Activated naive CD8-positive, alpha-beta T cell treated with anti-CD3 and anti-CD28 coated beads for 36 hours (primary cell): ENCODE measurements around the gene ODAD3. TPM values are rescaled to one million over a fixed set of nuclear protein-coding genes. Genes with fewer than 3 reads are reported as not detected.
A peak's percentile ranks its signal among the peaks of the same experiment; 100 is the strongest.
"Not testable (repeated sequence)": the region's sequence is repeated elsewhere in the genome, so short reads cannot be mapped to it uniquely, and the experiment has no call there.

Experiments
- DNase-seq: peaks from one replicate; pipeline ENCODE4 v3.0.0; 2021
- H3K27ac Mint-ChIP-seq: one replicate; pipeline ENCODE4 v1.8.0; 2022; ENCODE audit warnings: mild to moderate bottlenecking, moderate library complexity, mixed read lengths
- H3K27me3 Mint-ChIP-seq: one replicate; pipeline ENCODE4 v1.8.0; 2022; ENCODE audit warnings: mild to moderate bottlenecking, mixed read lengths
- H3K36me3 Mint-ChIP-seq: one replicate; pipeline ENCODE4 v1.8.0; 2021; ENCODE audit warnings: mild to moderate bottlenecking, mixed read lengths
- H3K4me1 Mint-ChIP-seq: one replicate; pipeline ENCODE4 v1.8.0; 2021; ENCODE audit warnings: mixed read lengths
- H3K4me3 Mint-ChIP-seq: one replicate; pipeline ENCODE4 v1.8.0; 2022; ENCODE audit warnings: mild to moderate bottlenecking, moderate library complexity, mixed read lengths
- H3K9me3 Mint-ChIP-seq: one replicate; pipeline ENCODE4 v1.8.0; 2022; ENCODE audit warnings: mixed read lengths
- total RNA-seq, 2 experiments: library from RNA; stranded (reverse); gene quantifications; one replicate each; pipeline ENCODE4 v1.2.3, GENCODE V29; 2021

The ODAD3 gene
- total RNA-seq, 2 experiments from 2014 or later: 0.27 to 0.32 TPM

- DNase-seq: no peak
- no peak overlapping the region for H3K27ac Mint-ChIP-seq
- H3K27me3 Mint-ChIP-seq: peaks cover 7% of the 10 kb centered on the region
- H3K4me1 Mint-ChIP-seq: no peaks in the 10 kb centered on the region
- H3K4me3 Mint-ChIP-seq: no peak overlapping the region
- H3K9me3 Mint-ChIP-seq: no peaks in the 10 kb centered on the region
- peaks cover 2% of the 10 kb centered on the region for H3K36me3 Mint-ChIP-seq
These were observed 17.1 kb upstream of the ODAD3 start for GRCh38 chr19:11451871-11452619.

GRCh38 chr19:11451327-11451870 lies 16.5 kb upstream of the ODAD3 start:
- H3K27ac Mint-ChIP-seq: no peak overlapping the region
- no peaks in the 10 kb centered on the region for H3K4me1 Mint-ChIP-seq
- H3K27me3 Mint-ChIP-seq: peaks cover 7% of the 10 kb centered on the region
- H3K36me3 Mint-ChIP-seq: peaks cover 4% of the 10 kb centered on the region
- H3K9me3 Mint-ChIP-seq: no peaks in the 10 kb centered on the region
- no peak overlapping the region for H3K4me3 Mint-ChIP-seq
- DNase-seq: no peak

- H3K9me3 Mint-ChIP-seq: no peaks in the 10 kb centered on the region
- peaks cover 4% of the 10 kb centered on the region for H3K36me3 Mint-ChIP-seq
- no peak for DNase-seq
- no peak overlapping the region for H3K4me3 Mint-ChIP-seq
- H3K4me1 Mint-ChIP-seq: no peaks in the 10 kb centered on the region
- no peak overlapping the region for H3K27ac Mint-ChIP-seq
- peaks cover 7% of the 10 kb centered on the region for H3K27me3 Mint-ChIP-seq
These were observed 15.8 kb upstream of the ODAD3 start for GRCh38 chr19:11450570-11451326.

GRCh38 chr19:11448923-11449554 lies 14.1 kb upstream of the ODAD3 start:
- H3K27ac Mint-ChIP-seq: peak overlapping the region; percentile 38
- peaks cover 4% of the 10 kb centered on the region for H3K36me3 Mint-ChIP-seq
- no peak for DNase-seq
- peaks cover 4% of the 10 kb centered on the region for H3K27me3 Mint-ChIP-seq
- H3K4me3 Mint-ChIP-seq: no peak overlapping the region
- no peaks in the 10 kb centered on the region for H3K9me3 Mint-ChIP-seq
- no peaks in the 10 kb centered on the region for H3K4me1 Mint-ChIP-seq

- Mint-ChIP-seq H3K27me3 (peaks cover 2% of the 10 kb centered on the region), H3K9me3 (no peaks in the 10 kb centered on the region), H3K4me3 (no peak overlapping the region), H3K36me3 (peaks cover 4% of the 10 kb centered on the region), H3K4me1 (no peaks in the 10 kb centered on the region), H3K27ac (no peak overlapping the region)
- no peak for DNase-seq
These were observed 13.5 kb upstream of the ODAD3 start for GRCh38 chr19:11448410-11448809.

GRCh38 chr19:11447347-11448262 lies 12.7 kb upstream of the ODAD3 start:
- H3K27me3 Mint-ChIP-seq: no peaks in the 10 kb centered on the region
- no peak overlapping the region for H3K27ac Mint-ChIP-seq
- H3K4me1 Mint-ChIP-seq: no peaks in the 10 kb centered on the region
- no peaks in the 10 kb centered on the region for H3K9me3 Mint-ChIP-seq
- no peak overlapping the region for H3K4me3 Mint-ChIP-seq
- no peak for DNase-seq
- peaks cover 4% of the 10 kb centered on the region for H3K36me3 Mint-ChIP-seq

DNA sequence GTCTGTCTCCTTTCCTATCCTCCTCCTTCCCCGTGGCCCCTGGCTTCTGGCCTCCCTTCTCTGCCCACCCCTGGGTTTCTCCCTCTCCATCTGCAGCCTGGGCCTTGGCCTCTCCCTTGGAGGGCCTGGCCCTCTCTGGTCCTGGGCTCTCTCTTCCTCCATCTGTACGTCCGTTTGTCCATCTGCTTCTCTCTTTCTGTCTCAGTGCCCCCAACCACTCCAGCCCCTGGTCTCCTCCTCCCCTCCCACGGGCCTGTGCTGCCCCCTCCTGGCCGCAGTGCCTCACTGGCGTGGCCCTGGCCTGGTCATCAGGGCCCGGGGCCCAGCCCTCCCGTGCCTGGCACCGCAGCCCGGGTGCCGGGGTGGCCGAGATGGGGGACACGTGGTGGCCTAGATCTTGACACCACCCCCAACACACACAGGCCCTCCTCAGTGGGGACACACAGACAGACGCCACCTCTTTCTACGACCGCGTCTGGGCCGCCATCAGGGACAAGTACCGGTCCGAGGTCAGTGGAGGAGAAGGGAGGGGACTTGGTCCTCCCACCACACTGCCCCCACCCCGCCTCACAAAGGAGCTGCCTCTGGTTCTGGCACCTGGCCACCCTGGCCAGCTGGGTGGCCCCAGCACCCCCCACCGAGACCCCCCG lies 11.9 kb upstream of the ODAD3 start:
- Mint-ChIP-seq H3K27me3 (no peaks in the 10 kb centered on the region), H3K4me3 (no peak overlapping the region), H3K4me1 (no peaks in the 10 kb centered on the region), H3K36me3 (peaks cover 5% of the 10 kb centered on the region), H3K27ac (no peak overlapping the region), H3K9me3 (no peaks in the 10 kb centered on the region)
- peak; percentile 41 for DNase-seq

- Mint-ChIP-seq H3K9me3 (no peaks in the 10 kb centered on the region), H3K27me3 (no peaks in the 10 kb centered on the region), H3K36me3 (peaks cover 5% of the 10 kb centered on the region), H3K27ac (no peak overlapping the region), H3K4me1 (no peaks in the 10 kb centered on the region), H3K4me3 (no peak overlapping the region)
- no peak for DNase-seq
These were observed 11.3 kb upstream of the ODAD3 start for GRCh38 chr19:11446271-11446651.

GRCh38 chr19:11445141-11445540 lies 10.2 kb upstream of the ODAD3 start:
- H3K9me3 Mint-ChIP-seq: no peaks in the 10 kb centered on the region
- DNase-seq: no peak
- H3K4me1 Mint-ChIP-seq: peaks cover 4% of the 10 kb centered on the region
- peaks cover 10% of the 10 kb centered on the region for H3K36me3 Mint-ChIP-seq
- H3K4me3 Mint-ChIP-seq: no peak overlapping the region
- no peak overlapping the region for H3K27ac Mint-ChIP-seq
- no peaks in the 10 kb centered on the region for H3K27me3 Mint-ChIP-seq

DNA sequence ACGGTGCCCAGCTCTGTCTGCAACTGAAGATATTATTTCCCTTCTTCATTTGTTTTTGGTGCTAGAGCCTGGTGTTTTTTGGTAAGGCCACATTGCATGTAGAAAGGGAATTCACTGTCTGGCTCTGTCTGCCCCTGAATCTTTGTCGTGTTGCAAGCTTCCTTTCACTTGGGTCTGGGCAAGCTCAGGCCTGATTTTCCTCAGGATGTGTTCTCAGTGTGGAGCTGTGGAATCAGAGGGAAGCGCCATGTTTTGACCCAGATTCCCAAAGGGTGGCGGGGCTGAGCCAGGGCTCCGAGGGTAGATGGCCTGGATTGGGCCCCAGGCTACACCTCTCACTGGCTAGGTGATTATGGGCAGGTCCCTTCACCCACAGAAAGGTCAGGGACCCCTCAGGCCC lies 9.1 kb upstream of the ODAD3 start:
- H3K27ac Mint-ChIP-seq: no peak overlapping the region

DNA sequence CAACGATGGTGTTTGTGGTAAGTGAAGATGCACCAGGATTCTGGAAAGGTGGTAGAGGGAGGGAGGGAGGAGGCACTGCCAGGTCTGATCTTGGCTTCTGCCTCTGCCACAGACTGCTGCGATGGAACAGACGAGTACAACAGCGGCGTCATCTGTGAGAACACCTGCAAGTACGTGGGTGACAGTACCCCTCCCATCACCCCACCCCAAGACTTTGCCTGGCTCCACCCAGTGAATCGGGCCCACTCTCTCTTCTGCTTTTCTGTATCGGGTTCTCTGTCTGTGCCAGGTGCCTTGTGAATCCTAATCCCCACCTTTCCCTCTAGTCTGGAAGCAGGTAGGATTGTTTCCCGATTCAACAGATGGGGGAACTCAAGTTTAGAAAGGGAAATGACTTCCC lies 3.0 kb upstream of the ODAD3 start:
- H3K4me1 Mint-ChIP-seq: peaks cover 17% of the 10 kb centered on the region
- DNase-seq: no peak
- H3K27ac Mint-ChIP-seq: no peak overlapping the region
- H3K36me3 Mint-ChIP-seq: peaks cover 32% of the 10 kb centered on the region
- H3K9me3 Mint-ChIP-seq: no peaks in the 10 kb centered on the region
- peak overlapping the region; percentile 41 for H3K4me3 Mint-ChIP-seq
- no peaks in the 10 kb centered on the region for H3K27me3 Mint-ChIP-seq

More for the DNA sequence above, 9.1 kb upstream of the ODAD3 start:
- Mint-ChIP-seq H3K36me3 (peaks cover 10% of the 10 kb centered on the region), H3K4me3 (no peak overlapping the region), H3K4me1 (peaks cover 4% of the 10 kb centered on the region), H3K9me3 (no peaks in the 10 kb centered on the region), H3K27me3 (no peaks in the 10 kb centered on the region)
- DNase-seq: no peak

- H3K27me3 Mint-ChIP-seq: no peaks in the 10 kb centered on the region
- peak; percentile 22 for DNase-seq
- peaks cover 28% of the 10 kb centered on the region for H3K36me3 Mint-ChIP-seq
- peak overlapping the region; percentile 100 for H3K27ac Mint-ChIP-seq
- peaks cover 15% of the 10 kb centered on the region for H3K4me1 Mint-ChIP-seq
- peak overlapping the region; percentile 100 for H3K4me3 Mint-ChIP-seq
- no peaks in the 10 kb centered on the region for H3K9me3 Mint-ChIP-seq
These were observed 952 bp upstream of the ODAD3 start for GRCh38 chr19:11435833-11436313.

DNA sequence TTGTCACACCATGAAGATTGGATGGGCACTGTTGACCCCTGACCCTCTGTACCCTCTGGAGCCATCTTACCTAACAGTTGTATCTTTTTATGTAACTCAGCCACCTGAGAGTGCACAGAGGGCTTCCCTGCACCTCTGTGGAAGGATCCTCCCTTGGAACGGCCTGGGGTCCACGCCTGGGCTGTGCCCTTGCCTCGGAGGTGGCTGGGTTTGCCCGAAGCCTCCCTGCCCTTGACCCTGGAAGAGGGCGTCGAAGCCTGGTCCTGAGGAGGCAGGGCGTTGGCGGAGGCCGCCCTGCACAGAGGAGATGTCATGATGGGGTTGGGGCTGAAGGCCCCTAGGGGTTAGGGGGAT lies 241 bp downstream of the ODAD3 start:
- H3K36me3 Mint-ChIP-seq: peaks cover 24% of the 10 kb centered on the region
- peaks cover 3% of the 10 kb centered on the region for H3K27me3 Mint-ChIP-seq
- no peak for DNase-seq
- peak overlapping the region; percentile 100 for H3K4me3 Mint-ChIP-seq
- no peaks in the 10 kb centered on the region for H3K9me3 Mint-ChIP-seq
- H3K27ac Mint-ChIP-seq: peak overlapping the region; percentile 100
- H3K4me1 Mint-ChIP-seq: peaks cover 14% of the 10 kb centered on the region

DNA sequence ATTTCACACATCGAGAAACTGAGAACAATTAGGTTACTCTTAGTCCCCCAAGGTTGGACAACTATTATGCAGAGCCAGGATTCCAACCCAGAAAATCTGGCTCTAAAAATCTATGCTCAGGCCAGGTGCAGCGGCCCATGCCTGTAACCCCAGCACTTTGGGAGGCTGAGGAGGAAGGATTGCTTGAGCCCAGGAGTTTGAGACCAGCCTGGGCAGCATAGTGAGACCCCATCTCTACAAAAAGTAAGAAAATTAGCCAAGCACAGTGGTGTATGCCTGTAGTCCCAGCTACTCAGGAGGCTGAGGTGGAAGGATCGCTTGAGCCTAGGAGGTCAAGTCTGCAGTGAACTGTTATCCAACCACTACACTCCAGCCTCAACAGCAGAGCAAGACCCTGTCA lies 1.4 kb downstream of the ODAD3 start:
- H3K4me3 Mint-ChIP-seq, H3K27ac Mint-ChIP-seq: not testable (repeated sequence)
- H3K36me3 Mint-ChIP-seq: peaks cover 24% of the 10 kb centered on the region

More for the DNA sequence above, 1.4 kb downstream of the ODAD3 start:
- peaks cover 14% of the 10 kb centered on the region for H3K4me1 Mint-ChIP-seq
- DNase-seq, H3K27me3 Mint-ChIP-seq, H3K9me3 Mint-ChIP-seq: not testable (repeated sequence)
